ENCODE data around the gene SELPLG.
"Not testable (repeated sequence)": the region's sequence is repeated elsewhere in the genome, so short reads cannot be mapped to it uniquely, and the experiment has no call there.

Gene SELPLG

GRCh38 chr12:108595711-108596647 is 37.7 kb downstream of the SELPLG start:
- no peak overlapping the region for H3K27ac ChIP-seq (ENCODE audit: low read length)
- H3K4me1 ChIP-seq (ENCODE audit: control insufficient read depth, insufficient read depth, low read length): no peaks in the 10 kb centered on the region; the same call in 1 of the 2 replicates
- no CpG with 5 or more reads among the region's 17 CpGs for WGBS (ENCODE audit: insufficient coverage, insufficient read length)
- H3K36me3 ChIP-seq (ENCODE audit: control insufficient read depth, insufficient read depth, low read length): no peaks in the 10 kb centered on the region
- no peak for DNase-seq (ENCODE audit: low read depth, low spot score)
- H3K27me3 ChIP-seq (ENCODE audit: control insufficient read depth, insufficient read depth, low read length): no peaks in the 10 kb centered on the region
- H3K9me3 ChIP-seq (ENCODE audit: control insufficient read depth, insufficient read depth, low read length): no peaks in the 10 kb centered on the region
- no peak overlapping the region for H3K4me3 ChIP-seq (ENCODE audit: low read length)

GRCh38 chr12:108594960-108595710 is 38.6 kb downstream of the SELPLG start:
- Histone ChIP-seq H3K36me3 (ENCODE audit: control insufficient read depth, insufficient read depth, low read length) (no peaks in the 10 kb centered on the region), H3K9me3 (ENCODE audit: control insufficient read depth, insufficient read depth, low read length) (no peaks in the 10 kb centered on the region), H3K27ac (ENCODE audit: low read length) (no peak overlapping the region), H3K4me1 (ENCODE audit: control insufficient read depth, insufficient read depth, low read length) (no peaks in the 10 kb centered on the region; the same call in 1 of the 2 replicates), H3K4me3 (ENCODE audit: low read length) (no peak overlapping the region), H3K27me3 (ENCODE audit: control insufficient read depth, insufficient read depth, low read length) (no peaks in the 10 kb centered on the region)
- 100% methylated on average over 4 of the region's 7 CpGs for WGBS (ENCODE audit: insufficient coverage, insufficient read length)
- no peak for DNase-seq (ENCODE audit: low read depth, low spot score)

- peaks cover under 1% of the 10 kb centered on the region for H3K4me1 ChIP-seq (ENCODE audit: control insufficient read depth, insufficient read depth, low read length)
- no peaks in the 10 kb centered on the region for H3K27me3 ChIP-seq (ENCODE audit: control insufficient read depth, insufficient read depth, low read length)
- DNase-seq (ENCODE audit: low read depth, low spot score): no peak
- H3K4me3 ChIP-seq (ENCODE audit: low read length): no peak overlapping the region
- no peaks in the 10 kb centered on the region for H3K9me3 ChIP-seq (ENCODE audit: control insufficient read depth, insufficient read depth, low read length)
- H3K27ac ChIP-seq (ENCODE audit: low read length): no peak overlapping the region
- H3K36me3 ChIP-seq (ENCODE audit: control insufficient read depth, insufficient read depth, low read length): no peaks in the 10 kb centered on the region
- WGBS (ENCODE audit: insufficient coverage, insufficient read length): no CpG with 5 or more reads among the region's 10 CpGs
Measured at GRCh38 chr12:108594323-108594903, 39.3 kb downstream of the SELPLG start.

- Histone ChIP-seq H3K36me3 (ENCODE audit: control insufficient read depth, insufficient read depth, low read length) (no peaks in the 10 kb centered on the region), H3K27ac (ENCODE audit: low read length) (no peak overlapping the region), H3K4me3 (ENCODE audit: low read length) (no peak overlapping the region), H3K4me1 (ENCODE audit: control insufficient read depth, insufficient read depth, low read length) (peaks cover 3% of the 10 kb centered on the region), H3K27me3 (ENCODE audit: control insufficient read depth, insufficient read depth, low read length) (no peaks in the 10 kb centered on the region), H3K9me3 (ENCODE audit: control insufficient read depth, insufficient read depth, low read length) (no peaks in the 10 kb centered on the region)
- WGBS (ENCODE audit: insufficient coverage, insufficient read length): no CpG with 5 or more reads among the region's 25 CpGs
- no peak for DNase-seq (ENCODE audit: low read depth, low spot score)
Measured at GRCh38 chr12:108592033-108592909, 41.4 kb downstream of the SELPLG start.

- Histone ChIP-seq H3K4me3 (ENCODE audit: low read length) (no peak overlapping the region), H3K4me1 (ENCODE audit: control insufficient read depth, insufficient read depth, low read length) (peaks cover 3% of the 10 kb centered on the region), H3K27ac (ENCODE audit: low read length) (no peak overlapping the region), H3K36me3 (ENCODE audit: control insufficient read depth, insufficient read depth, low read length) (no peaks in the 10 kb centered on the region), H3K9me3 (ENCODE audit: control insufficient read depth, insufficient read depth, low read length) (no peaks in the 10 kb centered on the region), H3K27me3 (ENCODE audit: control insufficient read depth, insufficient read depth, low read length) (no peaks in the 10 kb centered on the region)
- WGBS (ENCODE audit: insufficient coverage, insufficient read length): no CpG with 5 or more reads among the region's 22 CpGs
- no peak for DNase-seq (ENCODE audit: low read depth, low spot score)
Measured at GRCh38 chr12:108591267-108591980, 42.3 kb downstream of the SELPLG start.

- H3K4me1 ChIP-seq (ENCODE audit: control insufficient read depth, insufficient read depth, low read length); H3K36me3 ChIP-seq (ENCODE audit: control insufficient read depth, insufficient read depth, low read length); DNase-seq (ENCODE audit: low read depth, low spot score); H3K27ac ChIP-seq (ENCODE audit: low read length); H3K4me3 ChIP-seq (ENCODE audit: low read length); H3K9me3 ChIP-seq (ENCODE audit: control insufficient read depth, insufficient read depth, low read length); H3K27me3 ChIP-seq (ENCODE audit: control insufficient read depth, insufficient read depth, low read length): not testable (repeated sequence)
- WGBS (ENCODE audit: insufficient coverage, insufficient read length): no CpG with 5 or more reads among the region's 9 CpGs
Measured at GRCh38 chr12:108590463-108590862, 43.2 kb downstream of the SELPLG start.

- Histone ChIP-seq H3K4me3 (ENCODE audit: low read length) (no peak overlapping the region), H3K27me3 (ENCODE audit: control insufficient read depth, insufficient read depth, low read length) (no peaks in the 10 kb centered on the region), H3K27ac (ENCODE audit: low read length) (no peak overlapping the region), H3K9me3 (ENCODE audit: control insufficient read depth, insufficient read depth, low read length) (no peaks in the 10 kb centered on the region), H3K4me1 (ENCODE audit: control insufficient read depth, insufficient read depth, low read length) (peaks cover 3% of the 10 kb centered on the region), H3K36me3 (ENCODE audit: control insufficient read depth, insufficient read depth, low read length) (no peaks in the 10 kb centered on the region)
- no CpG with 5 or more reads among the region's 7 CpGs for WGBS (ENCODE audit: insufficient coverage, insufficient read length)
- DNase-seq (ENCODE audit: low read depth, low spot score): no peak
Measured at GRCh38 chr12:108589840-108590229, 43.9 kb downstream of the SELPLG start.

- Histone ChIP-seq H3K4me1 (ENCODE audit: control insufficient read depth, insufficient read depth, low read length) (peaks cover 3% of the 10 kb centered on the region), H3K36me3 (ENCODE audit: control insufficient read depth, insufficient read depth, low read length) (no peaks in the 10 kb centered on the region), H3K27me3 (ENCODE audit: control insufficient read depth, insufficient read depth, low read length) (no peaks in the 10 kb centered on the region), H3K4me3 (ENCODE audit: low read length) (no peak overlapping the region), H3K27ac (ENCODE audit: low read length) (no peak overlapping the region), H3K9me3 (ENCODE audit: control insufficient read depth, insufficient read depth, low read length) (no peaks in the 10 kb centered on the region)
- no peak for DNase-seq (ENCODE audit: low read depth, low spot score)
- WGBS (ENCODE audit: insufficient coverage, insufficient read length): no CpG with 5 or more reads among the region's 15 CpGs
Measured at GRCh38 chr12:108589028-108589839, 44.5 kb downstream of the SELPLG start.

- DNase-seq (ENCODE audit: low read depth, low spot score): no peak
- Histone ChIP-seq H3K4me1 (ENCODE audit: control insufficient read depth, insufficient read depth, low read length) (peaks cover 3% of the 10 kb centered on the region; the same call in 1 of the 2 replicates), H3K27ac (ENCODE audit: low read length) (no peak overlapping the region), H3K27me3 (ENCODE audit: control insufficient read depth, insufficient read depth, low read length) (no peaks in the 10 kb centered on the region), H3K4me3 (ENCODE audit: low read length) (no peak overlapping the region), H3K9me3 (ENCODE audit: control insufficient read depth, insufficient read depth, low read length) (no peaks in the 10 kb centered on the region), H3K36me3 (ENCODE audit: control insufficient read depth, insufficient read depth, low read length) (no peaks in the 10 kb centered on the region)
- no CpG with 5 or more reads among the region's 4 CpGs for WGBS (ENCODE audit: insufficient coverage, insufficient read length)
Measured at GRCh38 chr12:108587826-108588225, 45.9 kb downstream of the SELPLG start.
